Activated naive CD4-positive, alpha-beta T cell treated with anti-CD3 and anti-CD28 coated beads, Interleukin-2, amount 50 U/mL, for 24 hours (primary cell): ENCODE results near the gene WDR27.

Source experiments
- H3K27ac Mint-ChIP-seq: one replicate; pipeline ENCODE4 v1.8.0; 2021; ENCODE audit warnings: mild to moderate bottlenecking, mixed read lengths
- H3K27me3 Mint-ChIP-seq: one replicate; pipeline ENCODE4 v1.8.0; 2021; ENCODE audit warnings: mixed read lengths
- H3K36me3 Mint-ChIP-seq: one replicate; pipeline ENCODE4 v1.8.0; 2021; ENCODE audit warnings: mixed read lengths
- H3K4me1 Mint-ChIP-seq: one replicate; pipeline ENCODE4 v1.8.0; 2021; ENCODE audit warnings: mixed read lengths
- H3K4me3 Mint-ChIP-seq: one replicate; pipeline ENCODE4 v1.8.0; 2021; ENCODE audit warnings: mild to moderate bottlenecking, mixed read lengths
- H3K9me3 Mint-ChIP-seq: one replicate; pipeline ENCODE4 v1.8.0; 2021; ENCODE audit warnings: mixed read lengths

Gene WDR27

DNA sequence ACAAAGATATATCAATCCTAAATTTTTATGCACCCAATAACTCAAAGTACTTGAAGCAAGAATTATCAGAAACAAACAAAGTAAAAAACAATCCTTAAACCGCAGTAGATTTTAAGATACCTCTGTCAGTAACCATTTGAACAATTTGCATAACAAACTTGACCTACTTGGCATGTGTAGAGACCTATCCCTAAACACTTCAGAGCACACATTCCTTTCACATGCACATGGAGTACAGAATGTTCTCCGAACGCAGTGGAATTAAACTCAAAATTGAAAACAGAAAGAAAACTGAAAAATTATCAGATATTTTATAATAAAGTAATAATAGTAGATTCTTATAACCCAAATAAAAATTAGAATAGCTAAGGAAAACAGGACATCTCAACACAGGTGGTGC is 285.6 kb downstream of the WDR27 start:
- H3K9me3 Mint-ChIP-seq, result peaks cover 16% of the 10 kb centered on the region
- H3K27ac Mint-ChIP-seq, result no peak overlapping the region

DNA sequence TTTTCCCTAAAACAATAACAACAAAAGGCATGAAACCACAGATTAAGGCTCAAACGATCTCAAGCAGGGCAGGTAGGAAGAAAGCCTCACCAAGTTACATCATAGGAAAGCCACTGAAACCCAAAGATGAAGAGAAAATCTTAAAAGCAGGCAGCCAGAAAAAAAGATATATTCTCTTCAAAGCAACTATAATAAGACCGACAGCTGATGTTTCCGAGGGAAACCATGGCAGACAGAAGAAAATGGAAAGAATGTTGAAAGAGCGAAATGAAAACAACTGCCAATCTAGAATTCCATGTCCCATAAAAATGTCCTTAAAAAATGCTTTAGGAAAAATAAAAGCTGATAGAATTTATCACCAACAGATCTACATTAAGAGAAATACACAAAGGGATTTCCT is 286.6 kb downstream of the WDR27 start:
- H3K36me3 Mint-ChIP-seq, result no peaks in the 10 kb centered on the region
- no peak overlapping the region for H3K27ac Mint-ChIP-seq
- no peak overlapping the region for H3K4me3 Mint-ChIP-seq
- peaks cover 16% of the 10 kb centered on the region for H3K9me3 Mint-ChIP-seq
- H3K4me1 Mint-ChIP-seq, result no peaks in the 10 kb centered on the region
- peaks cover 6% of the 10 kb centered on the region for H3K27me3 Mint-ChIP-seq

More for the DNA sequence above, 285.6 kb downstream of the WDR27 start:
- H3K4me3 Mint-ChIP-seq, result no peak overlapping the region
- H3K36me3 Mint-ChIP-seq, result no peaks in the 10 kb centered on the region
- H3K4me1 Mint-ChIP-seq, result peaks cover 3% of the 10 kb centered on the region
- H3K27me3 Mint-ChIP-seq, result no peaks in the 10 kb centered on the region

DNA sequence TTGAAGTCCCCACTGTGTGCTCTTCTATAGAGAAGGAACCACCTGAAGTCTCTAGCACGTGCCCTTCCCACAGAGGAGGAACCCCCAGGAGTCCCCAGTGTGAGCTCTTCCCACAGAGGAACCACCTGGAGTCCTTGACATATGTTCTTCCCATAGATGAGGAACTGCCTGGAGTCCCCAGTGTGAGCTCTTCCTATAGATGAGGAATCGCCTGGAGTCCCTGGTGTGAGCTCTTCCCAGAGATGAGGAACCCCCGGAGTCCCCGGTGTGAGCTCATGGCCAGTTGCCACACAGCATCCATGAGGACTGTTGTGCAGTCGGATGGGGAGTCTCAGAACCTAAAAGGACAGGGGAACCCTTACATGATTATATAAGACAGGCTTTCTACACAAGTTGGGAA is 290.1 kb downstream of the WDR27 start:
- H3K9me3 Mint-ChIP-seq, result peaks cover 16% of the 10 kb centered on the region
- H3K36me3 Mint-ChIP-seq, result no peaks in the 10 kb centered on the region
- H3K4me3 Mint-ChIP-seq, result no peak overlapping the region
- no peaks in the 10 kb centered on the region for H3K4me1 Mint-ChIP-seq
- no peak overlapping the region for H3K27ac Mint-ChIP-seq
- H3K27me3 Mint-ChIP-seq, result peaks cover 10% of the 10 kb centered on the region

DNA sequence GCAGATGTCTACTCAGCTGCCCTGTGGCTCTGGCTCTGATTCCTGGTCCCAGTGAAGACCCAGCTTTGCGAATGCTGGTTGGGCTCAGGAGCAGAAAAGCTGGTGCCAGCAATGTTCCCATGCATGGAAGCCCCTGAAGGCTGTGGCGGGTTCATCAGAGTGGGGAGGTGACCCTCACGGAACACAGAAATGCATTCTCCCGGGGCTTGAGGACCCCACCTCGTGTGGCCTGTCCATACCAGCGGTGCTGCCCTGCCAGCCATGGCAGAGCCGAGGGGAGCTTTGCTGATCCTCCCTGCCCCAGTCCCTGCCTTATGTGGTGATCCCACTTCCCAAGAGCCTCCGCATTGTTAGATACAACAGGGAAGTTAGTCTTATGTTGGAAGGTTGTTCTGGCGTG is 290.5 kb downstream of the WDR27 start:
- no peak overlapping the region for H3K4me3 Mint-ChIP-seq
- H3K27ac Mint-ChIP-seq, result no peak overlapping the region
- H3K9me3 Mint-ChIP-seq, result peaks cover 16% of the 10 kb centered on the region
- no peaks in the 10 kb centered on the region for H3K4me1 Mint-ChIP-seq
- peaks cover 10% of the 10 kb centered on the region for H3K27me3 Mint-ChIP-seq
- H3K36me3 Mint-ChIP-seq, result no peaks in the 10 kb centered on the region

DNA sequence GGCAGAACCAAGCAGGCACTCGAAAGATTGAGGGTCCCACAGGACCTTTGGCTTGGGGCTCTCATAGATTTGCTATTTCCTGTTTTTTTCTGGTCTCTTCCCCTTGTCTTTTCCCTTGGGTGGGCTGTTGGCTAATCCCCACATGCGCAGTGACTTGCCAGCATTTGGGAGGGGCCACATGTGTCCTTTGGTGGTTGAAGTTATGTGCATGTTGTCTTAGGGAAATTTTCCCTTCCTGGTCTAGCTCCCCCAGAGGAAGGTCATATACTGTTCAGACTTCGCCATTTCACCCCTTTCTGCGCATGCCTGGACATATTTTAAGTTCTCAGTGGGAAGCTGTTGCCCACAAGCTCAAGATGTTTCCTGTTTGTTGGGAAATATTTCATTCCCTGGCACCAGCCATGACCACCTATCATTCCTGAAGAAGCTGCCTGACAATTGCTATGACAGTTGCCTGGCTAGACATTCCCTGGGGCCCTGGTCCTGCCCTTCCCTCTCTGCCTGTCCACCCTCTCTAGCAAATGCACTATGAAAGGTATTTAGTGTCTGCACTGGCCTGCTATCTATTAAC is 292.0 kb downstream of the WDR27 start:
- Mint-ChIP-seq H3K27me3 (peaks cover 12% of the 10 kb centered on the region), H3K4me1 (no peaks in the 10 kb centered on the region), H3K27ac (no peak overlapping the region), H3K9me3 (peaks cover 9% of the 10 kb centered on the region), H3K4me3 (no peak overlapping the region), H3K36me3 (no peaks in the 10 kb centered on the region)

DNA sequence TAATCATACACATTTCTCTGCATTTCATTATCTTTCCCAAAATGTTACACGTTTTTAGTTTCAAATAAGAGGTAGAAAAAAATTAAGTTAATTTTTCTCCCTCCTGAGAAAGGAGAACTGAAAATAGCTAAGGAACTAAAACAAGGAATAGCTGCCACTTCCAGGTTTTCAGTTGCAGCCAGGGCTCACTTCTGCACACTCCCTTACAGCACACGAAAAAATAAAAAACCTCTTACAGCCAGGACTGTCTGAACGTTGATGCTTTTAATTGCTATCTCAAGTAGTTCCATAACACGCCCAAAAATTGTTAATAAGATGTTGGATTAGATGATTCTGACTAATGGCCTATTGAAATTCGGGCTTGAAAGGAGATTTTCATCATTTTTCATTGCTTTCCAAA is 294.5 kb downstream of the WDR27 start:
- peaks cover 18% of the 10 kb centered on the region for H3K27me3 Mint-ChIP-seq
- no peaks in the 10 kb centered on the region for H3K9me3 Mint-ChIP-seq
- no peaks in the 10 kb centered on the region for H3K36me3 Mint-ChIP-seq

More for the DNA sequence above, 294.5 kb downstream of the WDR27 start:
- Mint-ChIP-seq H3K4me1 (no peaks in the 10 kb centered on the region), H3K27ac (no peak overlapping the region), H3K4me3 (no peak overlapping the region)
